Measurements from ENCODE around the gene CPPED1. TPM values are rescaled to one million over a fixed set of nuclear protein-coding genes. Genes with fewer than 3 reads are reported as not detected.

CPPED1 gene
- total and polyA plus RNA-seq, 12 donors = 5.6 to 20.2 (median 13.6) TPM

DNA sequence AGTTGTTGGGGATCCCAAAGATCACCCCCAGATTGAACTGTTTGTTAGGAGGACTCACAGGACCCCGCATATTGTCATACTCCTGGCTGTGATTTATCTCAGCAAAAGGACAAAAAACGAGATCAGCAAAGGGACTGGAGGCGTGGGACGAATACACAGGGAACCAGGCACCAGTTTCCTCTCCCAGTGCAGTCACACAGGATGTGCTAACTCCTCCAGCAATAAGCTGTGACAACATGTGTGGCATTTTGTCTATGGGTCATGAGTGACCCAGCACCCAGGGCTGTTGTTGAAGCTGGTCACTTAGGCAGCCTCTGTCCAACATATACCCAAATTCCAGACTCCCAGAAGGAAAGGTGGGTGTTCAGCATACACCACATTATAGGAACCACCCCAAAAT is 60.9 kb downstream of the CPPED1 start:
- 67 to 69% methylated on average over 4 of the region's 4 CpGs for whole genome bisulfite sequencing, 2 donors
- Histone ChIP-seq H3K9me3 (peaks cover 0 to 22% (median 8%) of the 10 kb centered on the region in 11 donors), H3K27ac (no peak overlapping the region), H3K36me3 (peaks cover 0 to 7% (median 0%) of the 10 kb centered on the region in 9 donors), H3K4me3 (no peak overlapping the region), H3K4me1 (no peaks in the 10 kb centered on the region), H3K27me3 (no peaks in the 10 kb centered on the region)
- TF ChIP-seq, protein P1, sequence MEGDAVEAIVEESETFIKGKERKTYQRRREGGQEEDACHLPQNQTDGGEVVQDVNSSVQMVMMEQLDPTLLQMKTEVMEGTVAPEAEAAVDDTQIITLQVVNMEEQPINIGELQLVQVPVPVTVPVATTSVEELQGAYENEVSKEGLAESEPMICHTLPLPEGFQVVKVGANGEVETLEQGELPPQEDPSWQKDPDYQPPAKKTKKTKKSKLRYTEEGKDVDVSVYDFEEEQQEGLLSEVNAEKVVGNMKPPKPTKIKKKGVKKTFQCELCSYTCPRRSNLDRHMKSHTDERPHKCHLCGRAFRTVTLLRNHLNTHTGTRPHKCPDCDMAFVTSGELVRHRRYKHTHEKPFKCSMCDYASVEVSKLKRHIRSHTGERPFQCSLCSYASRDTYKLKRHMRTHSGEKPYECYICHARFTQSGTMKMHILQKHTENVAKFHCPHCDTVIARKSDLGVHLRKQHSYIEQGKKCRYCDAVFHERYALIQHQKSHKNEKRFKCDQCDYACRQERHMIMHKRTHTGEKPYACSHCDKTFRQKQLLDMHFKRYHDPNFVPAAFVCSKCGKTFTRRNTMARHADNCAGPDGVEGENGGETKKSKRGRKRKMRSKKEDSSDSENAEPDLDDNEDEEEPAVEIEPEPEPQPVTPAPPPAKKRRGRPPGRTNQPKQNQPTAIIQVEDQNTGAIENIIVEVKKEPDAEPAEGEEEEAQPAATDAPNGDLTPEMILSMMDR (IDR thresholded peaks at IDR 0.05) = no peak
- ATAC-seq (no peak), DNase-seq (no peak)
- intact Hi-C loops (cut with DNase I) = no loop called here

DNA sequence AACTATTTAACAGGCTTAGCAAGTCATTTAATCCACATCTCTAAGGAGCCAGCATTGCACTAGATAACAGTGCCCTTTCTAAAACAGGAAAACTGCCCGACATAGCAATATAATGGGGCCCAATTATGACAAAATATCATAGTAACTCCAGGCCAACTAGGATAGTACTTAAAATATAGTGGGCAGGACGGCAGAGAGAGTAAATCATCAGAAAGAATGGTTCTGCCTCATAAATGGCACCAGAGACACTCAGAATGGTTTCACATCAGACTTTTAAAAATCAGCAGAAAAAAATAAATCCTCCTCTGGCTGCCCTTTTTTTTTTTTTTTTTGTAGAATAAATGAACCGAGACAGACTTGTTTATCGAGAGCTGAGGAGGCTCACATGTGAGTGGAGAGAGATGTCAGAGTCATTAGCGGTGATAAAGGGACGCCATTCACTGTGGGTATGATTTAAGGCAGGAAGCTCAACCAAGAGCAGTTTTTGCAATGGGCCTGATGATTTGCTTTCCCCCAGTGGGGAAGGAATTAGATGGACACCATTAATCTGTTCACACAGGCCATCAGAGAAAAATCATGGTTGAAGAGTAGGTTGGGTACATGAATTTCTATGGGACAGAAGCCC is 62.6 kb downstream of the CPPED1 start:
- 77 to 91% methylated on average over 6 of the region's 6 CpGs for WGBS, 2 donors
- intact Hi-C loops (cut with DNase I) = no loop called here
- no peak for ATAC-seq
- peaks cover 0 to 11% (median 0%) of the 10 kb centered on the region in 9 donors for H3K36me3 ChIP-seq
- no peaks in the 10 kb centered on the region for H3K27me3 ChIP-seq
- TF ChIP-seq, protein P1 (IDR thresholded peaks at IDR 0.05) = no peak
- DNase-seq = no peak
- no peaks in the 10 kb centered on the region for H3K4me1 ChIP-seq
- H3K27ac ChIP-seq = no peak overlapping the region
- H3K4me3 ChIP-seq = no peak overlapping the region
- H3K9me3 ChIP-seq = peaks cover 0 to 22% (median 8%) of the 10 kb centered on the region in 11 donors

DNA sequence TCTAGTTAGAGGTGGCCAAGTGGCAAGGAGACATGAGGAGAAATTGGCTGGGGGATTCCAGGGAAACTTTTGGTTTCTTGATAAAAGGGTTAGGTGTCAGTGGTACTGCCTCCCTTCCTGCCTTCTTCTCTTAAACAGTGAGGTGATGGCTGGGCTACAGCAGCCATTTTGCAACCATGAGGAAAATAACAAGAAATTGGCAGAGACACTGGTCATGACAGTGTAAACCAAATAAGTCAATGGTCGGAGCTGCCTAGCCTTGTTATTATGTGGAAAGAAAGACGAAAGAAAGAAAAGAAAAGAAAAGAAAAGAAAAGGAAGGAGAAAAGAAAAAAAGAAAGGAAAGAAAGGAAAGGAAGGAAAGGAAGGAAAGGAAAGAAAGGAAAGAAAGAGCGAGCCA is 63.9 kb downstream of the CPPED1 start:
- no peak for DNase-seq
- TF ChIP-seq, protein P1 (IDR thresholded peaks at IDR 0.05) = no peak
- Histone ChIP-seq H3K36me3 (peaks cover 0 to 11% (median 0%) of the 10 kb centered on the region in 9 donors), H3K27ac (no peak overlapping the region), H3K9me3 (peaks cover 0 to 12% (median 3%) of the 10 kb centered on the region in 11 donors), H3K4me1 (no peaks in the 10 kb centered on the region), H3K4me3 (no peak overlapping the region), H3K27me3 (no peaks in the 10 kb centered on the region)
- ATAC-seq = no peak
- intact Hi-C loops (cut with DNase I) = loop anchor here in 1 of 10 donors (10.0 kb wide), 1 partner anchor 55 kb away; no protein-coding TSS in a partner anchor
- 97 to 100% methylated on average over 3 of the region's 3 CpGs for WGBS, 2 donors

DNA sequence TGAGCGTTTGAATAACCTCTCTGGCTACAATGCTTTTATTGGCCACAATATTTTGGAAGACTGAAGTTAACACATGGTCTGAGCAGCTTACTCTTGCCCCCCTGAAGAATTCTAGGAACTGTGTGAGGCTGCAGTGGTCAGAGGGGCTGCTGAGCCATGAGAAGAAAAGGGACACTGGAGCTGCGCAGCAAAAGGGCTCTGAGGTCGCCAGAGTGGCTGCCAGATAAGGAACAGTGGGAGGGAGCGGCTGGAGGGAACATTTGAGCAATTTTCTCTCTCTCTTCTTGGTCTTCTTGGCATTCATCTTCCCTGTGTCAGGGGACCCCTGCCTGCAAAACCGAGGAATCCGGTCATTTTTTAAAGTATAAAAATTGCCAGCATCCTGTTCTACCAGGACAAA is 66.1 kb downstream of the CPPED1 start:
- ATAC-seq = no peak
- no peak overlapping the region for H3K4me3 ChIP-seq

More for the DNA sequence above, 66.1 kb downstream of the CPPED1 start:
- H3K27me3 ChIP-seq = no peaks in the 10 kb centered on the region
- H3K4me1 ChIP-seq = no peaks in the 10 kb centered on the region
- peaks cover 0 to 25% (median 11%) of the 10 kb centered on the region in 11 donors for H3K9me3 ChIP-seq
- peaks cover 0 to 19% (median 0%) of the 10 kb centered on the region in 9 donors for H3K36me3 ChIP-seq
- TF ChIP-seq, protein P1 (IDR thresholded peaks at IDR 0.05) = no peak
- H3K27ac ChIP-seq = no peak overlapping the region
- WGBS, 2 donors = 66 to 70% methylated on average over 6 of the region's 6 CpGs
- intact Hi-C loops (cut with DNase I) = loop anchor here in 1 of 10 donors (10.0 kb wide), 1 partner anchor 57 kb away; no protein-coding TSS in a partner anchor
- DNase-seq = no peak
